HG02623 (cell line): ENCODE results near the gene GPBP1.
A peak's percentile ranks its signal among the peaks of the same experiment; 100 is the strongest.

ENCODE experiments used
- ATAC-seq: cut with Tn5 transposase; IDR thresholded peaks from one replicate; pipeline ENCODE4 v1.9.1; 2021; ENCODE audit warnings: moderate library complexity; ENCODE audit not compliant: unreplicated experiment

The GPBP1 gene

DNA sequence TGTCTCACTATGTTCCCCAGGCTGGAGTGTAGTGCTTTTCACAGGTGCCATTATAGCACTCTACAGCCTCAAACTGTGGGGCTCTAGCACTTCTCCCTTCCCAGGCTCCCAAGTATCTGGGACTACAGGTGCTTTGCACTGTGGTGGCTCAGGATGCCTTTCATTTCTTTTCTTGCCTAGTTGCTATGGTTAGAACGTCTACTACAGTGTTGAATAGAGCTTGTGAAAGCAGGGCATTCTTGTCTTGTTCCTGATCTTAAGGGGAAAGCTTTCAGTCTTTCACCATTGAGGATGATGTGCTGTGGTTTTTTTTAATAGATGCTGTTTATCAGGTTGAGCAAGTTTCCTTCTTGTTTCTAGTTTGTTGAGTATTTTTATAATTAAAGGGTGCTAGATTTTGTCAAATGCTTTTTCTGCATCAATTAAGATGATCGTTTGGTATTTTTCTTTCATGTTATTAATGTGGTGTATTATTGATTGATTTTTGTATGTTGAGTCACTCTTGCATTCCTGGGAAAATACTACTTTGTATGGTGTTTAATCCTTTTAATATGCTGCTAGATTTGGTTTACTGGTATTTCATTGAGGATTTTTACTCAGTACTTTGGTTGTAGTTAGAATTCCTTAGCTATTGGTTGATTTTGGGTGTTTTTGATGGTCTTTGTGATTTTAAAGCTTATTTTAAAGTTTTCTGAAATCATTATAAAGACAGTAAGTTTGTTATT, 35.6 kb downstream of the GPBP1 start:
- ATAC-seq = no peak

DNA sequence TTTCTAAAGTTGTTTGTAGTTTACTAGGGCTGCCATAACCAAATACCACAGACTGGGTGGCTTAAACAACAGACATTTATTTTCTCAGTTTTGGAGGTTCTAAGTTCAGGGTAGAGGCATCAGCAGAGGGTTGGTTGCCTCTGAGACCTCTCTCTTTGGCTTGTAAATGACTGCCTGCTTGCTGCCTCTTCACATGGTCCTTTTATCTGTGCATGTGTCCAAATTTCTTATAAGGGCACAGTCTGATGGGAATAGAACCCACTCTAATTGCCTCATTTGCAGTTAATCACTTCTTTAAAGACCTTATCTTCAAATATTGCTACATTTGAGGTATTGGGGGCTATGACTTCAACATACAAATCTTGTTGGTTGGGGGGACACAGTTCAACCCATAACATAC, 36.8 kb downstream of the GPBP1 start:
- ATAC-seq = no peak

GRCh38 chr5:57211039-57211438, 37.2 kb downstream of the GPBP1 start:
- ATAC-seq = no peak

DNA sequence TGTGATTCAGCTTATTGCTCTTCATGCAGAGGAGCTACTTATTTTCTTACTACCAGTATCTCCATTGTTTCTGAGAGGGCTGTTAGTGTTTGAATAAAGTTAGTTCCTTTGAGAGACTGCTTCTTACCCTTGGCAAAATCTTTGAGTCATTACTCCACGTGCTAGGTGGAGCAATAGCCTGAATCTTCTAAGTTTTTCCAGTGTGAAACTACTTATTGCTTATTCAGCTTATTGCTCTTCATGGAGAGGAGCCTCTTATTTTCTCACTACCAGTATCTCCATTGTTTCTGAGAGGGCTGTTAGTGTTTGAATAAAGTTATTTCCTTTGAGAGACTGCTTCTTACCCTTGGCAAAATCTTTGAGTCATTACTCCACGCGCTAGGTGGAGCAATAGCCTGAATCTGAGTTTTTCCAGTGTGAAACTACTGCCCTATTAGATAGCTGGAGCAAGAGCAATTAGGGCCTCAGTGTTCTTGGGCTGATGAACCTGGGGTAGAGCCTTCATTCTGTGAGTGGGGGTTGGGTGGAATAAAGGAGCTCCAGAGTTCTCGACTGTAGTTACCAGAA, 41.9 kb downstream of the GPBP1 start:
- no peak for ATAC-seq

GRCh38 chr5:57216714-57217113, 42.9 kb downstream of the GPBP1 start:
- no peak for ATAC-seq

DNA sequence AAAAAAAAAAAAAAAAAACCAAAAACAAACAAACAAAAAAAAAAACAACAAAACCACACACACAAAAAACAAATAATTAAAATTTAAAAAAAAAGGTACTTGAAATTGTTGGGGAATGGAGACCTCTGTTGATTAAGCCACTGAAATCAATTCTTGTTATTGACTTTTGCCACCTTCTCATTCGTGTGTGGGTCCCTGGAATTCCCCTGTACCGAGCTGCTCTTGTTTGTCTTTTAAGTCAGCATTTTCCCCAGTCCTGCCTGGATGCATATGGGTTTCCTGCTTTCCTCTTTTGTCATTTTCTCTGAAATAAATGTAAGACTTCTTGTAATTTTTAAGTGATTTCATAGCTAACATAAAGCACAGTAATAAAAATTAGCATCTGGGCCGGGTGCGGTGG, 45.5 kb downstream of the GPBP1 start:
- no peak for ATAC-seq

DNA sequence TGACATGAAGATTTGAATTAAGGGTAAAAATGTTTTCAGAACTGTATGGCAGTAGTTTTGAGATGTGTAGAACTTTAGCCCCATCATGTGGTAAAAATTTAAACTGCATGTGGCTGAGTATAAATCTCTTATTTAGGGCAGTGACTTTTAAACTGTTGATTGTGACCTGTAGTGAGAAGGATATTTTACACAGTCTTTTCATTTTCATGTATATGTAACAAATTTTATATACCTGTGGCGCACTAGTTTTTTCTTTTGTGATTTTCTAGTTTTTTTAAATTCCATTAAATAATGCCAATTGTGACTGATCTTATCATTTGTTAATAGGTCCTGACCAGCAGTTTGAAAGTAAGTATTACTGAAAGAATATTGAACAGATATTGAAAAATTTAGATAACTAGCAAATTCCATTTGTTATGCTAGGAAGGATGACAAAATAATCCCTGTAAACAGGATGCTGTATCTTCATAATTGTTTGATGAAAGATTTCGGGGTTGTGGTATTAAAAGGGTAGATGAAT, 47.2 kb downstream of the GPBP1 start:
- peak; percentile 57 for ATAC-seq

DNA sequence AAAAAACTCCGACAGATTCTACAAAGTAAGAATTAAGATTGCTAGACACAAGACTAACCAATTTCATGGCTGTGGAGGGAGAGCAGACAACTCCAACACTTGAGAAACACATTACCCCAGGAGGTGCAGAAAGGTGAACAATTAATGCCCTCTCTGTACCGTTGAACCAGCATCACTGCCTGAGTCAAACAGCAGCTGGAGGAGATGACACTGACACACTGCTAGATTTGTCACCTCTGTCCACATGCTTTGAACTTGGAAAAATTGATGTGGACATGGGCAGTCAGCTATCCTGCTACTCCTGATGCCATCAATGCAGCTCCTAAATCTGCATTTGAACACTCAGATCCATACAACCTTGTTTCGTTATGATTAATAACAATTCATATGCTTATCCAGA, 51.7 kb downstream of the GPBP1 start:
- ATAC-seq = no peak

DNA sequence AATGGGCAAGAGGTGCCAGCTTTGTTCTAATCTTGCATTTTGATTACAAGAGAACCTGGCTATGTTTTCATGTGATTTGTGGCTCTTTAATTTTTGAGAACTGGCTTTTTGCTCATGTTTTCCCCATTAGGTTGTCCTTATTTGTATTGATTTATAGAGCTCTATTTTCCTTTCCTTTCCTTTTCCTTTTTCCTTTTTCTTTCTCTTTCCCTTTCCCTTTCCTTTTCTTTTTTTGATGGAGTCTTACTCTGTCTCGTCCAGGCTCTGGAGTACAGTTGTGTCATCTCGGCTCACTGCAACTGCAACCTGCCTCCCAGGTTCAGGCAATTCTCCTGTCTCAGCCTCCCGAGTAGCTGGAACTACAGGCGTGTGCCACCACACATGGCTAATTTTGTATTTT, 55.5 kb downstream of the GPBP1 start:
- no peak for ATAC-seq

DNA sequence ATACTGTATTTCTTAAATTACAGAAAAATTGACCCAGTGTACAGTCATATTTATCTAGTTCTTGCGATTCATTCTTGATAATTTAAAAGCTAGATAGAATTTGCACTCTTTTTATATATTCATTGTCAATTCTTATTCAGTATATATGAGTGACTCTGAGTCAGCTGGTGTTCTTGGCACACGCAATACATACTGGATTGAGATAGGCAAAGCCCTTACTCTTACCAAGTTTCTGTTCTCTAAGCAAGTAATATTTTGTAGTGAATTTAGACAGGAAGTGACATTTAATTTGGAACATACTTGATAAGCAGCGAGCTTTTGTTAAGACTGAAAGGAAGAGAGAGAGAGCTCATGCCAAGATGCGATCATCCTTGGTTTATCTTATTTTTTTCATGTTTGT, 57.7 kb downstream of the GPBP1 start:
- ATAC-seq = no peak

DNA sequence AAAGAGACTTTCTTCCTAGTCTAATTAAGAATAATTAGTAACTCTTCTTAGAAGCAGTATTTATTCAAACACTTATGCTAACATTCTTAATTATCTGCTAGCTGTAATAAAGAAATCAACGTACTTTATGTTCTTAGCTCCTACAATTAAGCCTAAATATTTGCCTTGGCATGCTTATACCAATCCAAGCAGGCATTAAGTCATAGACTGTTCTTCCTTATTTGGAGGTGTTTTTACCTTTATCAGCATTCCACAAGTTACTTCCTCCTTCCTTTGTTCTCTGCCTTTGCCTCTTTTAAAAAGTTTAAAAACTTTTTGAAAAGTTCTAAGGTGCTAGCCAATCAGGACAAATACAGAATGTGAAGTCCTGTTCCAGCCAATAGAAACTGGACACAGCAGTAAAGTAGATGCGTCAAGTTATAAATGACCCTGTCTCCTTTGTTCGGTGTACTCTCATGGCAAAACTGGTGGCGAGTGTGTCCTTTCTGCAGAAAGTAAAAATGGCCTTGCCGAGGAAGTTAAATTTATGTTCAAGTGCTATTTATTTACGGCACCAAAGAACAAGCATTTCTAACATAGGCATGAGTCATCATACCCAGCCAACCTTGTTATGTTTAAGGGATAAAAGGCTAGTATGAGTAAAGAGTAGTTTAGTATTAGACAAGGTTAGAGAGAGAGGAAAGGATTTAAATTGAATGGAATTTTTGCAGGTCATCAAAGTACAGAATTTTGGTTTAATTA, 58.6 kb downstream of the GPBP1 start:
- ATAC-seq = no peak

- ATAC-seq = peak; percentile 53
Measured at GRCh38 chr5:57243286-57244137, 69.7 kb downstream of the GPBP1 start.

DNA sequence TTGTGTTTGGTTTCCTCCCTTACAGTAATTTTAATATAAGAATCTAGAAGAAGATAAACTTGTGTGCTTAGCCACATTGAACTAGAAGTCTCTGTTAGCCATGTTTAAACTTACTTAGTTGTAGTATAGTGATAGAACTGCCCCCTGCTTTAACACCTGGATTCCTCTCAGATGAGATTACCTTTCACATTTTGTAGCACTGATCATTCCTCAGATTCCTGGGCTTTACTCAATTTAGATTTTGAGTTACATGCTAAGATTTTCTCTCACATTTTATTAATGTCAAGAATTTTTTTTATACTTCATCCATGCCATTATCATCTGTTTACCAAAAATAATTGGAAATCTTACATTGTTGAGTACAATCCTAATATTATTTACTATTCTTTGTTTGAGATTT, 70.5 kb downstream of the GPBP1 start:
- no peak for ATAC-seq

DNA sequence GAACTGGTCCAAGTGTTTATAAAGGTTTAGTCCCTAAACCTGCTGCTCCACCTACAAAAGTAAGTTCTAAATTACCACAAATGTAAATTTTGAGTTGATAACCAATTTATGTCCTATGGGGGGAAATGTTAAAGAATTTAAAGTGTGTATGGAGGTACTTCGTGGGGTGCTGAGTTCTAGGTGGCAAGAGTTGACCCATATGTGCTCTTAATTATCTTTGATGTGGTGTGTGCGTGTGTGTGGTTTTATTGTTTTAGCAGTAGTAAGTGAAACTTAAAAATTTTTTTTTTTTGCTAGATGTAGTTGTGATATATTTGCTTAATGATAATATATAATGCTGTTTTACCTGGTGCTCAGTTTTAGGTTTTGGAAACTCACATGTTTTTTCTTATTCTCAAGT, 72.6 kb downstream of the GPBP1 start:
- no peak for ATAC-seq

GRCh38 chr5:57247765-57248164, 73.9 kb downstream of the GPBP1 start:
- ATAC-seq = no peak

GRCh38 chr5:57249265-57249874, 75.5 kb downstream of the GPBP1 start:
- ATAC-seq = no peak

- ATAC-seq = no peak
Measured at GRCh38 chr5:57258052-57258451, 84.2 kb downstream of the GPBP1 start.

- no peak for ATAC-seq
Measured at GRCh38 chr5:57258943-57259342, 85.1 kb downstream of the GPBP1 start.

- ATAC-seq = no peak
Measured at GRCh38 chr5:57259704-57260103, 85.8 kb downstream of the GPBP1 start.

GRCh38 chr5:57262541-57262940, 88.7 kb downstream of the GPBP1 start:
- ATAC-seq = no peak

DNA sequence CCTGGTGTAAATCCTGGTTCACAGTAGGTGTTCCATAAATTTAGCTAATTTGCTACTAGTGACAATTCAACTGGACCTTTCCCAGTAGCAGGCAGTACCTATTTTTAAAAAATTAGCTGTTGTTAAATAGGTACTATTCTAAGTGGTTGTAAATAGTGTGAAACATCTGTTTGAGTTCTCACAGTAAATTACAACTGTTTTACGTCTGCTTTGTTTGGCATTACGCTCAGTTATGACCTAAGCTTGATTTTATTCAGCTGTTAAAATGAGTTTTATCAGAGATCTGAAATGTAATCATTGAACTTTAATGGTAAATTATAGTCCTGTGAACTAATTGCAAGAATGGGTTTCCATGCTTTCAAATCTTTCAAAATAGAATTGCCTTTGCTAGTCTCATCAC, 93.9 kb downstream of the GPBP1 start:
- ATAC-seq = no peak
